GM06990 (cell line): ENCODE measurements around the gene CNTN2.
A peak's percentile ranks its signal among the peaks of the same experiment; 100 is the strongest.

Experiments used
- DNase-seq: peaks from one replicate; pipeline ENCODE4 v3.0.0-alpha.2; 2011; ENCODE audit not compliant: insufficient read length; ENCODE audit errors: extremely low read depth
- H3K27me3 ChIP-seq: replicated peaks from 2 replicates; pipeline ENCODE4 v1.6.0; 2011; ENCODE audit warnings: low read length; ENCODE audit not compliant: control insufficient read depth, insufficient read depth
- H3K36me3 ChIP-seq: 2 replicates; pipeline ENCODE4 v1.5.1; 2011; ENCODE audit warnings: low read length; ENCODE audit not compliant: control insufficient read depth, insufficient read depth
- H3K4me3 ChIP-seq: replicated peaks from 2 replicates; pipeline ENCODE4 v1.5.1; 2011; ENCODE audit warnings: low read depth, mild to moderate bottlenecking, control low read depth, low read length
- TF ChIP-seq, protein P1 (sequence below): IDR thresholded peaks from 2 replicates; pipeline ENCODE4 v1.5.1; 2011; ENCODE audit warnings: low read length, control low read depth, mild to moderate bottlenecking, inconsistent platforms; ENCODE audit not compliant: insufficient read depth, poor library complexity, severe bottlenecking

CNTN2 gene

DNA sequence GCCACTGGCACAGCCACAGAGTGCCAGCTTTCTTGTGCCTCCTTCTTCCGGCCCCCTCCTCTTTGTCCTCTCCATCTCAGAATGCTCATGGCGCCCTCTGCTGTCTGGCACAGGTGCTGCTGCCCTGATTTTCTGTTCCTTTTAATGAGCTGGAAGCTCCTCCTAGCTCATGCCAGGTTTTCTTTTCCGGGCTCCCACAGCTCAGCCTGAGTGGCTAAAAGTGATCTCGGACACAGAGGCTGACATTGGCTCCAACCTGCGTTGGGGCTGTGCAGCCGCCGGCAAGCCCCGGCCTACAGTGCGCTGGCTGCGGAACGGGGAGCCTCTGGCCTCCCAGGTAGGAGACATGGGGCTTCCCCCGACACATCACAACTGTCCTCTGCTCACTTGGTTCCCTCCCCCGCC, 18.7 kb downstream of the CNTN2 start:
- H3K27me3 ChIP-seq, result no peaks in the 10 kb centered on the region

DNA sequence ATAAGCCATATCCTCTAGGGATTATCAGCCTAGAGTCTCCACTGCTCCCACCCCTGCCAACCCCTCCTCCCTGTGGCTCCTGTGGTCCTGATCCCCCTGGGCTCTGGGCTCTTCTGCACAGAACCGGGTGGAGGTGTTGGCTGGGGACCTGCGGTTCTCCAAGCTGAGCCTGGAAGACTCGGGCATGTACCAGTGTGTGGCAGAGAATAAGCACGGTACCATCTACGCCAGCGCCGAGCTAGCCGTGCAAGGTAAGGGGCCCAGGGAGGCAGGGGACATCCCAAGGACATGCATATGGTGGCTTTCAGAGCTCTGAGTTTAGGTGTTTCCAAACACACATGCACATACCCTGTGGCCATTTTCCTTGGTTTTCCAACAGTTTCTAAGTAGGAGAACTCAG, 19.3 kb downstream of the CNTN2 start:
- Histone ChIP-seq H3K4me3 (no peak overlapping the region), H3K36me3 (no peaks in the 10 kb centered on the region), H3K27me3 (no peaks in the 10 kb centered on the region; the same call in 1 of the 2 replicates)
- TF ChIP-seq, protein P1, sequence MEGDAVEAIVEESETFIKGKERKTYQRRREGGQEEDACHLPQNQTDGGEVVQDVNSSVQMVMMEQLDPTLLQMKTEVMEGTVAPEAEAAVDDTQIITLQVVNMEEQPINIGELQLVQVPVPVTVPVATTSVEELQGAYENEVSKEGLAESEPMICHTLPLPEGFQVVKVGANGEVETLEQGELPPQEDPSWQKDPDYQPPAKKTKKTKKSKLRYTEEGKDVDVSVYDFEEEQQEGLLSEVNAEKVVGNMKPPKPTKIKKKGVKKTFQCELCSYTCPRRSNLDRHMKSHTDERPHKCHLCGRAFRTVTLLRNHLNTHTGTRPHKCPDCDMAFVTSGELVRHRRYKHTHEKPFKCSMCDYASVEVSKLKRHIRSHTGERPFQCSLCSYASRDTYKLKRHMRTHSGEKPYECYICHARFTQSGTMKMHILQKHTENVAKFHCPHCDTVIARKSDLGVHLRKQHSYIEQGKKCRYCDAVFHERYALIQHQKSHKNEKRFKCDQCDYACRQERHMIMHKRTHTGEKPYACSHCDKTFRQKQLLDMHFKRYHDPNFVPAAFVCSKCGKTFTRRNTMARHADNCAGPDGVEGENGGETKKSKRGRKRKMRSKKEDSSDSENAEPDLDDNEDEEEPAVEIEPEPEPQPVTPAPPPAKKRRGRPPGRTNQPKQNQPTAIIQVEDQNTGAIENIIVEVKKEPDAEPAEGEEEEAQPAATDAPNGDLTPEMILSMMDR, result no peak
- DNase-seq, result no peak

More for the DNA sequence above, 18.7 kb downstream of the CNTN2 start:
- Histone ChIP-seq H3K36me3 (no peaks in the 10 kb centered on the region), H3K4me3 (peak overlapping the region; percentile 35)
- TF ChIP-seq, protein P1, result peak; percentile 94
- DNase-seq, result peak; percentile 29

DNA sequence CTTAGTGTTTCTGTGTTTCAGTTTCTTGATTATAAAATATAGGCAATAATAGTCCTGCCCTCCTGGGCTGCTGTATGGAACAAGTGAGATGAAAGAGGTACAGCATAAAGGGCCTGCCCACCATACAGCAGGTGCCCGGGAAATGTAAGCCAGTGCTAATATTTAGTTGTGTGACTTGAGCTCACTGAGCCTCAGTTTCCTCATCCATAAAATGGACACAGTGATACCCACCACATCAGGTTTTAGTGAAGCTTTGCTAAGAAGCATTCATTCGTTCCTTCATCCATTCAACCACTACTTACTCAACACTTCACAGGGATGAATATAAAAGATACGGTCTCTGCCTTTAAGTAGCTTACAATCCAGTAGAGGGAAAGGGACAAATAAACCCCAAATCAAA, 19.9 kb downstream of the CNTN2 start:
- TF ChIP-seq, protein P1, result no peak
- Histone ChIP-seq H3K27me3 (no peaks in the 10 kb centered on the region; the same call in 1 of the 2 replicates), H3K4me3 (no peak overlapping the region), H3K36me3 (no peaks in the 10 kb centered on the region)
- no peak for DNase-seq

DNA sequence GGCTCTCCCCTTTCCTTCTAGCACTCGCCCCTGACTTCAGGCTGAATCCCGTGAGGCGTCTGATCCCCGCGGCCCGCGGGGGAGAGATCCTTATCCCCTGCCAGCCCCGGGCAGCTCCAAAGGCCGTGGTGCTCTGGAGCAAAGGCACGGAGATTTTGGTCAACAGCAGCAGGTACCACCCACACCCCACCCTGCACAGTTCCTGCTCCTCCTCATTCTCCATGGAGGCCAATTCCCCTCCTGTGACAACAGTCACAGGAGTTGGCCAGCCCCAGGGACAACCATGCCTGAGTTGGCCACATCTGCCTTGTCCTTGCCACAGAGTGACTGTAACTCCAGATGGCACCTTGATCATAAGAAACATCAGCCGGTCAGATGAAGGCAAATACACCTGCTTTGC, 21.3 kb downstream of the CNTN2 start:
- no peak overlapping the region for H3K4me3 ChIP-seq

DNA sequence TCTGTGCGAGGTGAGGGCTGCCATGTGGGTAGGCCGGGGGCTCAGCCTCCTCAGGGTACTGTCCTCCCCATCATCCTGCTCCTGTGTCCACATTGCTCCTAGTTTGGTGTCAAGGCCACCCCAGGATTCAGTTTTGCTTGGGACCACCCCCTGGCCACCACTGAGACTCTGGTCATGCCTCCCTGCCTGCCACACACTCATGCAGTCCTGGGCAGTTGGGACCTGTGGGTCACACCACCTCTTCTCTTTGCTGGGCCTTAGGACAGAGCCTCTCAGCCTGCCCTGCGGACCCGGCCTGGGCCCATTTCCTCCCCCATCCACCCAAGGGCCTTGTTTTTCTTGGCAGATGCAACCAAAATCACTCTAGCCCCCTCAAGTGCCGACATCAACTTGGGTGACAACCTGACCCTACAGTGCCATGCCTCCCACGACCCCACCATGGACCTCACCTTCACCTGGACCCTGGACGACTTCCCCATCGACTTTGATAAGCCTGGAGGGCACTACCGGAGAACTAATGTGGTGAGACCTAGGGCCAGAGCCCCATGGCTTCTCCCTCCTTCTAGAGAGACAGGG, 21.8 kb downstream of the CNTN2 start:
- no peaks in the 10 kb centered on the region; the same call in 1 of the 2 replicates for H3K27me3 ChIP-seq
- no peak overlapping the region for H3K4me3 ChIP-seq
- DNase-seq, result no peak
- TF ChIP-seq, protein P1, result no peak
- H3K36me3 ChIP-seq, result no peaks in the 10 kb centered on the region

More for the DNA sequence above, 21.3 kb downstream of the CNTN2 start:
- Histone ChIP-seq H3K36me3 (no peaks in the 10 kb centered on the region), H3K27me3 (no peaks in the 10 kb centered on the region; the same call in 1 of the 2 replicates)
- TF ChIP-seq, protein P1, result no peak
- no peak for DNase-seq

DNA sequence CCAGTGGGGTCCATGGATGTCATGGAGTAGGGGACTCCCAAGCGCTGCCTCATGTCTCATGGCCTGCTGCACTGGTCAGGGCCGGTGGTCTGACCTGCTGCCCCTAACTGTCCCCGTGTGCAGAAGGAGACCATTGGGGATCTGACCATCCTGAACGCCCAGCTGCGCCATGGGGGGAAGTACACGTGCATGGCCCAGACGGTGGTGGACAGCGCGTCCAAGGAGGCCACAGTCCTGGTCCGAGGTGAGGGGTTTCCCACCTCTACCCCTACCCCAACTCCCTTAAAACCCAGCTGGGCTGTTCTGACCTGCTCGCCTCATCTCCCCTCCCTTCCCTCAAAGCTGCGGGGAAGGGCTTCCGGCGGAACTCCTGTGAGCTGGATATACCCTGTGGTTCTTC, 22.7 kb downstream of the CNTN2 start:
- TF ChIP-seq, protein P1, result no peak
- H3K36me3 ChIP-seq, result no peaks in the 10 kb centered on the region
- DNase-seq, result no peak
- H3K4me3 ChIP-seq, result no peak overlapping the region
- no peaks in the 10 kb centered on the region; the same call in 1 of the 2 replicates for H3K27me3 ChIP-seq
